Cerebellar cortex (tissue), 1 donor: ENCODE results near the gene TXN2.
"Not testable (repeated sequence)": the region's sequence is repeated elsewhere in the genome, so short reads cannot be mapped to it uniquely, and the experiment has no call there.

ENCODE experiments used
- DNase-seq: peaks from one replicate; pipeline ENCODE4 v3.0.0-alpha.2; 2015; ENCODE audit warnings: low spot score

TXN2 gene

GRCh38 chr22:36430863-36431262 is 50.6 kb downstream of the TXN2 start:
- no peak for DNase-seq

GRCh38 chr22:36427952-36428351 is 53.5 kb downstream of the TXN2 start:
- not testable (repeated sequence) for DNase-seq

GRCh38 chr22:36425977-36426523 is 55.4 kb downstream of the TXN2 start:
- DNase-seq = no peak

GRCh38 chr22:36424901-36425579 is 56.4 kb downstream of the TXN2 start:
- no peak for DNase-seq

- DNase-seq = not testable (repeated sequence)
Observed at GRCh38 chr22:36424466-36424865, 57.0 kb downstream of the TXN2 start.

- no peak for DNase-seq
Observed at GRCh38 chr22:36423461-36424404, 57.7 kb downstream of the TXN2 start.

GRCh38 chr22:36422287-36423014 is 59.0 kb downstream of the TXN2 start:
- no peak for DNase-seq

- no peak for DNase-seq
Observed at GRCh38 chr22:36419912-36420882, 61.2 kb downstream of the TXN2 start.

GRCh38 chr22:36419177-36419911 is 62.1 kb downstream of the TXN2 start:
- no peak for DNase-seq

GRCh38 chr22:36417281-36417686 is 64.2 kb downstream of the TXN2 start:
- no peak for DNase-seq
